Measurements from ENCODE around the gene NDUFA3.

Gene NDUFA3

GRCh38 chr19:54141356-54141755, 38.7 kb downstream of the NDUFA3 start:
- no peak for DNase-seq

- no peak for DNase-seq
Observed at GRCh38 chr19:54142166-54142780, 39.6 kb downstream of the NDUFA3 start.

- DNase-seq = no peak
Observed at GRCh38 chr19:54145541-54146158, 43.0 kb downstream of the NDUFA3 start.

- DNase-seq = no peak
Observed at GRCh38 chr19:54147676-54148075, 45.0 kb downstream of the NDUFA3 start.

- no peak for DNase-seq
Observed at GRCh38 chr19:54148158-54148557, 45.5 kb downstream of the NDUFA3 start.

GRCh38 chr19:54149021-54149812, 46.6 kb downstream of the NDUFA3 start:
- no peak for DNase-seq

- no peak for DNase-seq
Observed at GRCh38 chr19:54151362-54152035, 48.8 kb downstream of the NDUFA3 start.

- DNase-seq = no peak
Observed at GRCh38 chr19:54152267-54152666, 49.6 kb downstream of the NDUFA3 start.

- DNase-seq = no peak
Observed at GRCh38 chr19:54152878-54153524, 50.3 kb downstream of the NDUFA3 start.

GRCh38 chr19:54153731-54154326, 51.2 kb downstream of the NDUFA3 start:
- DNase-seq = no peak

- DNase-seq = no peak
Observed at GRCh38 chr19:54154603-54155345, 52.1 kb downstream of the NDUFA3 start.

- DNase-seq = no peak
Observed at GRCh38 chr19:54155694-54156093, 53.0 kb downstream of the NDUFA3 start.

- no peak for DNase-seq
Observed at GRCh38 chr19:54156490-54156889, 53.8 kb downstream of the NDUFA3 start.

- no peak for DNase-seq
Observed at GRCh38 chr19:54156953-54157352, 54.3 kb downstream of the NDUFA3 start.
